Gastroesophageal sphincter (tissue), 4 donors: ENCODE data around the gene SPATA18. TPM values are rescaled to one million over a fixed set of nuclear protein-coding genes. Genes with fewer than 3 reads are reported as not detected.

Experiments
- ATAC-seq: fragments of 150-250 bp; one replicate; pipeline ENCODE4 v1.9.1; 2016; ENCODE audit warnings: mild to moderate bottlenecking, moderate library complexity
- H3K27ac ChIP-seq, 4 donors: fragments of 200-600 bp; sonication (generic) in 3 of 4; 1 replicate in 3 of 4; 2 replicates in 1 of 4; pipeline ENCODE4 v1.5.1; 2016 to 2019
- H3K27me3 ChIP-seq: fragments of 200-600 bp; sonication (generic); one replicate; pipeline ENCODE4 v1.5.1; 2019
- H3K36me3 ChIP-seq, 2 donors: fragments of 200-600 bp; sonication (generic); one replicate each; pipeline ENCODE4 v1.5.1; 2019; ENCODE audit warnings: control low read depth in 1 of 2
- H3K4me1 ChIP-seq, 3 donors: fragments of 200-600 bp; sonication (generic); 1 replicate in 2 of 3; 2 replicates in 1 of 3; pipeline ENCODE4 v1.5.1; 2016 to 2019; ENCODE audit warnings: control low read depth in 2 of 3
- H3K4me3 ChIP-seq, 2 donors: fragments of 200-600 bp; sonication (generic); one replicate each; pipeline ENCODE4 v1.5.1; 2019; ENCODE audit warnings: mild to moderate bottlenecking in 1 of 2, moderate library complexity in 1 of 2
- H3K9me3 ChIP-seq, 3 donors: fragments of 200-600 bp; sonication (generic); one replicate each; pipeline ENCODE4 v1.5.1; 2017 to 2019; ENCODE audit warnings: control low read depth in 2 of 3
- EP300 ChIP-seq: sonication (generic); formaldehyde crosslinking; IDR thresholded peaks from one replicate; pipeline ENCODE4 v1.6.1; 2017; ENCODE audit warnings: antibody characterized with exemption, mild to moderate bottlenecking
- POLR2A ChIP-seq, 2 donors: fragments of 450-650 bp; IDR thresholded peaks; one replicate each; pipeline ENCODE4 v1.6.1; 2017; ENCODE audit warnings: antibody characterized with exemption in 2 of 2, mild to moderate bottlenecking in 2 of 2, moderate library complexity in 1 of 2
- POLR2AphosphoS5 ChIP-seq: sonication (generic); formaldehyde crosslinking; IDR thresholded peaks from one replicate; pipeline ENCODE4 v1.6.1; 2017; ENCODE audit warnings: antibody characterized with exemption
- WGBS, 2 donors: methylation state at CpG; one replicate each; pipeline ENCODE4 v1.1.5; 2018; ENCODE audit warnings: low coverage in 1 of 2; 5-methylcytosine and 5-hydroxymethylcytosine counted together
- total RNA-seq, 4 donors: library from RNA; depleted of rRNA; stranded (reverse); fragments of >200 nt; gene quantifications; one replicate each; pipeline ENCODE4 v1.1.0, GENCODE V29; 2016
- TF ChIP-seq, protein P1 (sequence below), 4 experiments: fragments of 200-600 bp in 2 of 4; fragments of 450-650 bp in 2 of 4; sonication (generic) in 1 of 4; IDR thresholded peaks; one replicate each; pipeline ENCODE4 v1.5.1; 2017 to 2019; ENCODE audit warnings: antibody characterized with exemption in 4 of 4, mild to moderate bottlenecking in 2 of 4, moderate library complexity in 2 of 4

SPATA18 gene, protein sequence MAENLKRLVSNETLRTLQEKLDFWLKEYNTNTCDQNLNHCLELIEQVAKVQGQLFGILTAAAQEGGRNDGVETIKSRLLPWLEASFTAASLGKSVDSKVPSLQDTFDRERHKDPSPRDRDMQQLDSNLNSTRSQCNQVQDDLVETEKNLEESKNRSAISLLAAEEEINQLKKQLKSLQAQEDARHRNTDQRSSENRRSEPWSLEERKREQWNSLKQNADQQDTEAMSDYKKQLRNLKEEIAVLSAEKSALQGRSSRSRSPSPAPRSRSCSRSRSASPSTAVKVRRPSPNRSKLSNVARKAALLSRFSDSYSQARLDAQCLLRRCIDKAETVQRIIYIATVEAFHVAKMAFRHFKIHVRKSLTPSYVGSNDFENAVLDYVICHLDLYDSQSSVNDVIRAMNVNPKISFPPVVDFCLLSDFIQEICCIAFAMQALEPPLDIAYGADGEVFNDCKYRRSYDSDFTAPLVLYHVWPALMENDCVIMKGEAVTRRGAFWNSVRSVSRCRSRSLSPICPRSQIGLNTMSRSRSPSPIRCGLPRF
- total RNA-seq: 10 to 100 TPM in 1 of 4 donors, 1 to 10 TPM in 3; 2.6 to 20.5 (median 3.9) TPM

DNA sequence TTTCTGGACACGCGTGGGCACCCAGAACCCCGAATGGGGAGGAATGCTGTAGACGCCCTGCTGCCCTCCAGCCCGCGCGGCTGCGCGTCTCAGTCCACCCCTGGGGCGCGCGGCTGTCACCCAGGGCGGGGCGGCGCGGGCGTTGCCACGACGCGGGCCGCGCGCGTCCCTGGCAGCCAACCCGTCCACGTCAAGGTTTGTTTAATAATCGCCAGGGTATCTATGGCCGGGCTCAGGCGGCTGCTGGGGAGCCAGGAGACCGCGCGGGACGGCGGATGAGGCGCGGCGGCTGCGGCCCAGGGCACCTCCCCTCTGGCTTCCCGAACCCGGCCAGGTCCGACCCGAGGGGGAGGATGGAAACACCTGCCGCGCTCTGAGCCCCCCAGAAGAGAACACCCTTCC lies at the start of gene SPATA18:
Gene SPATA18, plus strand, starts transcription at position 92 of the 402 bp plus-strand sequence. CDS start 401 bp downstream, outside the sequence.
- Histone ChIP-seq H3K4me3 (peak within 1 kb of the TSS; percentile 58 to 61), H3K27ac (peak within 1 kb of the TSS in 3 of 4 donors; percentile 18 to 64 (median 56)), H3K27me3 (peaks cover 42% of the 10 kb centered on the region), H3K4me1 (peaks cover 0 to 14% (median 0%) of the 10 kb centered on the region in 3 donors), H3K36me3 (no peaks in the 10 kb centered on the region), H3K9me3 (peaks cover 0 to 7% (median 0%) of the 10 kb centered on the region in 3 donors)
- WGBS, 2 donors: 0 to 3% methylated on average over 3 to 13 of the region's 44 CpGs
- TF ChIP-seq POLR2A (IDR thresholded peaks at IDR 0.05): no peak
- peak; percentile 63 for ATAC-seq

DNA sequence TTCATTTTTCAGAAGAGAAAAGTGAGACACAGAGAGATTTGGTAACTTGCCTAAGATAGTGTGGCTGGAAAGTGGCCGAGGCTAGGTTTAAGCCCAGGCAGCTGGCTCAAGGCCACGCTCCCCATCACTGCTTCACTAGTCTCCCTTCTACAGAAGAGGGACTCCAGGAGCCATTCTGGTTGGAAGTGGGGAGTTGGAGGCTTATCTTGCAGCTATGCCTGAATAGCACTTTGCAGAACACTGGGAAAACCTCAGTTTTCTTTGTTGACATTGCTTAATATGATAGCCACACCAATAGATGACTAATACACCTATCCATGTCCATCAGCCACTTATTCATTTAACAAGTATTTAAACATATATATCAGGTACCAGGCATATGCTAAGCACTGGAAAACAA lies 49.5 kb upstream of the SPATA18 start:
- H3K9me3 ChIP-seq: no peaks in the 10 kb centered on the region
- H3K4me3 ChIP-seq: no peak overlapping the region
- H3K36me3 ChIP-seq: no peaks in the 10 kb centered on the region
- H3K27me3 ChIP-seq: no peaks in the 10 kb centered on the region
- H3K27ac ChIP-seq: no peak overlapping the region
- no peak for ATAC-seq
- TF ChIP-seq EP300: no peak
- TF ChIP-seq, protein P1, sequence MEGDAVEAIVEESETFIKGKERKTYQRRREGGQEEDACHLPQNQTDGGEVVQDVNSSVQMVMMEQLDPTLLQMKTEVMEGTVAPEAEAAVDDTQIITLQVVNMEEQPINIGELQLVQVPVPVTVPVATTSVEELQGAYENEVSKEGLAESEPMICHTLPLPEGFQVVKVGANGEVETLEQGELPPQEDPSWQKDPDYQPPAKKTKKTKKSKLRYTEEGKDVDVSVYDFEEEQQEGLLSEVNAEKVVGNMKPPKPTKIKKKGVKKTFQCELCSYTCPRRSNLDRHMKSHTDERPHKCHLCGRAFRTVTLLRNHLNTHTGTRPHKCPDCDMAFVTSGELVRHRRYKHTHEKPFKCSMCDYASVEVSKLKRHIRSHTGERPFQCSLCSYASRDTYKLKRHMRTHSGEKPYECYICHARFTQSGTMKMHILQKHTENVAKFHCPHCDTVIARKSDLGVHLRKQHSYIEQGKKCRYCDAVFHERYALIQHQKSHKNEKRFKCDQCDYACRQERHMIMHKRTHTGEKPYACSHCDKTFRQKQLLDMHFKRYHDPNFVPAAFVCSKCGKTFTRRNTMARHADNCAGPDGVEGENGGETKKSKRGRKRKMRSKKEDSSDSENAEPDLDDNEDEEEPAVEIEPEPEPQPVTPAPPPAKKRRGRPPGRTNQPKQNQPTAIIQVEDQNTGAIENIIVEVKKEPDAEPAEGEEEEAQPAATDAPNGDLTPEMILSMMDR (IDR thresholded peaks at IDR 0.05): no peak
- no peak for TF ChIP-seq POLR2A (IDR thresholded peaks at IDR 0.05)
- TF ChIP-seq POLR2AphosphoS5: no peak
- WGBS, 2 donors: 58 to 100% methylated on average over 1 to 2 of the region's 2 CpGs
- H3K4me1 ChIP-seq: no peaks in the 10 kb centered on the region

DNA sequence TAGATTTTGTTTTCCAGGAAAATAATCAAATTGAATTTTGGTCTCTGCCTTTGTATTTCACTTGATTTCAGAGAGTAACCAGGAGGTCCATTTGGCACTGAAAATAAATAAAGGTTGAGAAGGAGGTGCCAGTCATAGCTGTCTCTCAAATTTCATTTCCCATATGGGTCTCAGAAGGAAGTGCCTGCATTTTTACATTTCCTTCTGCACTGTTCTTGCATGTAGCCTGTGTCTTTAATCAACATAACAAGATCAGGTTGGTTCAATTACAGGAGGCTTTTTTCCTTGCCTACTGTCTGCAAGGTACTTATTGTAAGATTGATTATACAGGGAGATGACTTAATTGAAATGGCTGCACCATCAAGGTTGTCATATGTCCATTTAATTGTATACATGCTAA lies 46.7 kb upstream of the SPATA18 start:
- no peak for ATAC-seq
- no peaks in the 10 kb centered on the region for H3K4me1 ChIP-seq
- no peaks in the 10 kb centered on the region for H3K27me3 ChIP-seq
- no peaks in the 10 kb centered on the region for H3K9me3 ChIP-seq
- no peak overlapping the region for H3K4me3 ChIP-seq
- no peak overlapping the region for H3K27ac ChIP-seq
- peaks cover 0 to 6% of the 10 kb centered on the region in 2 donors for H3K36me3 ChIP-seq
- TF ChIP-seq POLR2AphosphoS5 (no peak), EP300 (no peak)

DNA sequence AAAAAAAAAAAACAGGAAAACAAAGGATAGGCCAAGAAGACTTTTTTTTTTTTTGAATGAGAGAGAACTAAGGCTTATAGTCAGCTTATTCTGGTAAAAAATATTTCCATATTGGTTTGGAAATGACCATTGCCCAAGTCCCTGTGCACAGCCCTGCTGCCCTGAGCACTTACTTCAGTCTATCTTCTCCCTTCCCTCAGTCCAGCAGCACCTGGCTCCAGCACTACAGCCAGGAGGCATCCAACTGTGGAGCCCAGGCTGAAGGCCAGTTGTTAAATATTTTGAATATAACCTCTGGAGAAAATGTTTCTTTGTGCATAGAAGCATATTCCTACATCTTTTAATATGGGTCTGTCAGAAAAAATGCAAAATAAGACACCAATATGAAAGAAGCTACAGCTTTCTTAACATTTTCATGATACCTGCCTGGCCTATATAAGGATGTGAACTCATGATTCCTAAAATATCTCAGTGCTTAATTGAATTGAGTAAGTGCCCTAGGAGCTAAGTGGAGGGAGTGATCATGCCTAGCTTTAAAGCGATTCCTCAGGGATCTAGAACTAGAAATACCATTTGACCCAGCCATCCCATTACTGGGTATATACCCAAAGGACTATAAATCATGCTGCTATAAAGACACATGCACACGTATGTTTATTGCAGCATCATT lies 45.4 kb upstream of the SPATA18 start:
- Histone ChIP-seq H3K36me3 (peaks cover 0 to 8% of the 10 kb centered on the region in 2 donors), H3K4me3 (no peak overlapping the region), H3K4me1 (no peaks in the 10 kb centered on the region), H3K9me3 (no peaks in the 10 kb centered on the region), H3K27me3 (no peaks in the 10 kb centered on the region), H3K27ac (no peak overlapping the region)
- 79 to 89% methylated on average over 1 to 2 of the region's 2 CpGs for WGBS, 2 donors
- no peak for ATAC-seq
- TF ChIP-seq POLR2A (IDR thresholded peaks at IDR 0.05): no peak
- TF ChIP-seq EP300: no peak
- TF ChIP-seq, protein P1 (IDR thresholded peaks at IDR 0.05): no peak
- TF ChIP-seq POLR2AphosphoS5: no peak

DNA sequence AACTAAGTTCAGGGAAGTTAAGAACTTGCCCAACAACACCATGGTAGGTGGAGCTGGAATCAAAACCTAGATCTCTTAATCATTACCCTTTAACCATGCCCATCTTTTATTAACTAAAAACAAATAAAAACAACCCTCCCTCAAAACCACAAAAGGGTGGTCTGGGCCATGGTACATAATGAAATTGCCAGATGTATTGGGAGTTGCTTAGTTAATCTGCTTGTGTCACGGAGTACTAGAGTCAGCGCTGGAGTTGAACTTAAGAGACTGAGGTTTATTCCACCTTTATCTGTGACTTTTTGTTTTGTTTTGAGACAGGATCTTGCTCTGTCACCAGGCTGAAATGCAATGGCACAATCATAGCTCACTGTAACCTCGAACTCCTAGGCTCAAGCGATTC lies 44.2 kb upstream of the SPATA18 start:
- H3K4me3 ChIP-seq: no peak overlapping the region
- H3K27me3 ChIP-seq: no peaks in the 10 kb centered on the region
- H3K36me3 ChIP-seq: peaks cover 0 to 20% of the 10 kb centered on the region in 2 donors
- WGBS, 2 donors: 92 to 97% methylated on average over 2 to 4 of the region's 4 CpGs
- H3K4me1 ChIP-seq: no peaks in the 10 kb centered on the region
- ATAC-seq: no peak
- no peaks in the 10 kb centered on the region for H3K9me3 ChIP-seq
- TF ChIP-seq, protein P1 (IDR thresholded peaks at IDR 0.05): no peak
- TF ChIP-seq EP300: no peak
- no peak for TF ChIP-seq POLR2A (IDR thresholded peaks at IDR 0.05)
- no peak for TF ChIP-seq POLR2AphosphoS5
- no peak overlapping the region for H3K27ac ChIP-seq
